ENCODE data around the gene ZNF547.
A peak's percentile ranks its signal among the peaks of the same experiment; 100 is the strongest.

The ZNF547 gene

DNA sequence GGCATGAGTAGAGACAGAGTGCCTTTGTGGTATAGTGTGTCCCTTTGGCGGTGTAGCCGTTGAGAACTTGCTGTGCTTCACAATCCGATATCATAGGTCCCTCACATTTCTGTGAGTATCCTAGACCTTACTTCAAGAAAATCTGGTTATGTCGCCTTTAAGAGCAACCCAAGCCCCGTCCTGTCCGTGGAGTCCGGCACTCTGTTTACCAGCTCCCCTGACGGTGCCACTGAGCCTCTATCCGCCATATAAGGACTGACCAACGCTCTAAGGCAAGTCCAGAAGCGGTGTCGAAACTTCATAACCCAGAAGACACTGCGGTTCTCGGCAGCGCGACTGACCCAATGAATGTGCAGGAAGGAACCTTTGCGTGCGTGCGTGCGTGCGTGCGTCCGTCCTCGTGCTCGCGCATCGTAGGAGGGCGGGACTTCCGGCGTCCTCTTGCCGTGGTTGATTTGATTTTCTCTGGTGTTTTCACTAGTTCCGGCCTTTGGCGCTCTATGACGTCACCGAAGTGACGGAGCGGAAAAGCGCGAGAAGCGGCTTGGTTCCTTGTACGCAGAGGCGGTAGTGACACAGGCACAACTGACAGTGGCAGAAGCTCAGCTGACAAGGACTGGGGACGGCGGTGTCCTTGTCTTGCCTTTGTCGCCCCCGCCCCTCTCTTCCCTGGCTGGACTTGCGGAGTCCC, at the start of gene ZNF547, which contains the start of gene TRAPPC2B:
Gene ZNF547 (plus strand): TSS at position 555 of the 691 bp plus-strand sequence. CDS start 5,005 bp downstream, outside the sequence.
Gene TRAPPC2B (plus strand): TSS at position 555 of the 691 bp plus-strand sequence. CDS start 1,283 bp downstream, outside the sequence.
- DNase-seq (ENCODE audit: low spot score): peak; percentile 96

DNA sequence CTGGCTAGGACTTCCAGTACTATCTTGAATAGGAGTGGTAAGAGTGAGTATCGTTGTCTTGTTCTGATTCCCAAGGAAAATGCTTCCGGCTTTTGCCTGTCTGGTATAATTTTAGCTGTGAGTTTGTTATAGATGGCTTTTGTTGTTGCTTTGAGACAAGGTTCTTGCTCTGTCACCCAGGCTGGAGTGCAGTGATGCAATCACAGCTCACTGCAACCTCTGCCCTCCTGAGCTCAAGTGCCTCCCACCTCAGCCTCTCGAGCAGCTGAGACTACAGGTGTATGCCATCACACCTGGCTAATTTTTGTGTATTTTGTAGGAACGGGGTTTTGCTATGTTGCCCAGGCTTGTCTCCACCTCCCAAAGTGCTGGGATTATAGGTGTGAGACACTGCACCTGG, 49.2 kb upstream of the ZNF547 start:
- DNase-seq (ENCODE audit: low spot score): no peak

- DNase-seq (ENCODE audit: low spot score): peak; percentile 48
These were observed 45.8 kb upstream of the ZNF547 start for GRCh38 chr19:57317503-57317902.

DNA sequence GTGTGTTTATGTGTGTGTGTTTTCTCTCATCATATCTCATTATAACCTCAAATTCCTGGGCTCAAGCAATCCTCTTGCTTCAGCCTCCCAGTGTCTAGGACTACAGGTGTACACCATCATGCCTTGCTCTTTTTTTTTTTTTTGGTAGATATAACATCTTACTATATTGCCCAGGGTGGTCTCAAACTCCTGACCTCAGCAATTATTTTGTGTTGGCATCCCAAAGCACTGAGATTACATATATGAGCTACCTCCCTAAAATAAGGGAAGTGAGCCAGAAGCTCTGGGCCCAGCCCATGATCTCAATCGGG, 43.5 kb upstream of the ZNF547 start:
- DNase-seq (ENCODE audit: low spot score): no peak

- peak; percentile 100 for DNase-seq (ENCODE audit: low spot score)
These were observed 42.9 kb upstream of the ZNF547 start, which contains the start of gene ZNF543 for GRCh38 chr19:57320180-57321084. ZNF543 (plus strand) TSS chr19:57320472; CDS start chr19:57320854, 382 bp downstream.

DNA sequence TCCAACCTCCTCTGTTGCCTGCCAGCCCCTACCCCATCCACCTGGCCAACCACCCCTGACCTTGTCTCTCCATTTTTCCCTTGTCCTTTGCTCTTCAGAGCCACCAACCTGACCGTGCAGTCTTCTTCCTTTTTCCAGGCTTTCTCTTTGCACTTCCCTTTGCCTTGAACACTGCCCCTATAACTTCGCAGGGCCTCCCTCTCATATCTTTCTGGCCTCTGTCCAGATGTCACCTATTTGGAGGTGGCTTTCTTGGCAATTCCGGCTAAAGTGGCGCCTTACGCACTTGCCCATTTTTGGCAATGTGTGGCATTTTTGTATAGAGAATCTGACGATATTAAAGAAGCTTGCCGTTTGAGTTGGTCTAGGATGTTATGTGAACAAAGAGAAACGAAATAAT, 42.2 kb upstream of the ZNF547 start:
- DNase-seq (ENCODE audit: low spot score): no peak

GRCh38 chr19:57321751-57322150, 41.6 kb upstream of the ZNF547 start:
- DNase-seq (ENCODE audit: low spot score): no peak

DNA sequence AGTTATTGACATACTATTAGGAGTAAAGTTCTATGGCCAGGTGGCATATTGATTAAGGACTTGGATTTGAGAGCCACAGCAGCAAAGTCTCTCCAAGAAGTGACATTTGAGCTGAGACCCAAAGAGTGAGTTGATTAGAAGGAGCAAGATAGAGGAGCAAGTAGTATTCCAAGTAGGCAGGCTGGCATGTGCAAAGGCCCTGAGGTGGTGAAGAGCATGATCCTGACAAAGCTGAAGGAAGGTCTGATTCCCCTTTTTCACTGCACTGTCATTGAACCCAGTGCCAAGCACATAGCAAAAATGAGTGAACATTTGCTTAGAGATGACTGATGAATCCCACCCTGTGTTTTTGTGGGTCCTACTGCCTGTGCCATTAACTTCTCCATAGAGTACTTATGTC, 38.4 kb upstream of the ZNF547 start:
- DNase-seq (ENCODE audit: low spot score): no peak

DNA sequence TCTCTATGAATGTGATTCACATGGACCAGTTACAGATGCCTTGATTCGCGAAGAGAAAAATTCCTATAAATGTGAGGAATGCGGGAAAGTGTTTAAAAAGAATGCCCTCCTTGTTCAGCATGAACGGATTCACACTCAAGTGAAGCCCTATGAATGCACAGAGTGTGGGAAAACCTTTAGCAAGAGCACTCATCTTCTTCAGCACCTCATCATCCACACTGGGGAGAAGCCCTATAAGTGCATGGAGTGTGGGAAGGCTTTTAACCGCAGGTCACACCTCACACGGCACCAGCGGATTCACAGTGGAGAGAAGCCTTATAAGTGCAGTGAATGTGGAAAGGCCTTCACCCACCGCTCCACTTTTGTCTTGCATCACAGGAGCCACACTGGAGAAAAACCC, 35.4 kb upstream of the ZNF547 start:
- no peak for DNase-seq (ENCODE audit: low spot score)

GRCh38 chr19:57334191-57334590, 29.2 kb upstream of the ZNF547 start:
- no peak for DNase-seq (ENCODE audit: low spot score)

DNA sequence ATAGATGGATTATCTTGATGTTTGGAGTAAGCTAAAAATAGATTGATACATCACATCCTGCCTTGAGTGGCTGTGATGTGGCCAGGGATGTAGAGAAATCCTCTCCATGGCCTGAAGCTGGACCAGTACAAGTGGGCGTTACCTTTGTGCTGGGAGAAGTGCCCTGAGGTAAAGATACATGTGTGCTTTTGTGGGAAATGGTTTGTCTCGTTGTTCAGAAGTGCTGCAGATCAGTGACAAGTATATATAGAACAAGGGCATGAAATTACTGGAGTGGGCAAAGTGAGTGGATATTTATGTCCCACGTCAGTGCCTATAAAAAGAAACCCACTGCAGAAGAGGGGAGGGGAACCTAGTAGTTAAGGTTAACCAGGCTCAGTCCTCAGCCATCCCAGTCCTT, 24.5 kb upstream of the ZNF547 start:
- DNase-seq (ENCODE audit: low spot score): no peak

GRCh38 chr19:57342582-57342981, 20.8 kb upstream of the ZNF547 start:
- DNase-seq (ENCODE audit: low spot score): no peak

GRCh38 chr19:57348136-57348535, 15.2 kb upstream of the ZNF547 start:
- DNase-seq (ENCODE audit: low spot score): no peak

- DNase-seq (ENCODE audit: low spot score): peak; percentile 99
These were observed 12.2 kb upstream of the ZNF547 start, which contains the start of gene ZNF304 for GRCh38 chr19:57350877-57351805. ZNF304 (plus strand) TSS chr19:57351271; CDS start chr19:57351665, 394 bp downstream.

GRCh38 chr19:57351867-57352266, 11.5 kb upstream of the ZNF547 start:
- DNase-seq (ENCODE audit: low spot score): no peak

GRCh38 chr19:57355916-57356315, 7.4 kb upstream of the ZNF547 start:
- DNase-seq (ENCODE audit: low spot score): no peak

GRCh38 chr19:57357406-57357805, 5.9 kb upstream of the ZNF547 start:
- DNase-seq (ENCODE audit: low spot score): no peak

DNA sequence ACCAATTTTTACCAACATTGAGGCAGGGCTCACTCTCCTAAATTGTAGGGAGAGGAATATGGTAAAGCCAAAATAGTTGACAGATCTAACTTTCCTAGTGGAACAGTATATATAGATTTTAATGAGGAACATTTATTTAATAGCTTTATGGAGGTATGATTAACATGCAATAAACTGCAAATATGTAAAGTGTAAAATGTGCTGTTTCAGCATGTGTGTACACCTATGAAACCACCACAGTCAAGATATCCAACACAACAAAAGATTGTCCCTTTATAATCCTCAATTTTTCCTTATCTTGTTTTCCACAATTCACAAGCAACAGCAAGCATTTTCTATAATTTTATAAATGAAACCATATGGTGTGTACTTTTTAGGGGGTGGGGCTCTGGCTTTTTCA, 4.1 kb upstream of the ZNF547 start:
- DNase-seq (ENCODE audit: low spot score): no peak

DNA sequence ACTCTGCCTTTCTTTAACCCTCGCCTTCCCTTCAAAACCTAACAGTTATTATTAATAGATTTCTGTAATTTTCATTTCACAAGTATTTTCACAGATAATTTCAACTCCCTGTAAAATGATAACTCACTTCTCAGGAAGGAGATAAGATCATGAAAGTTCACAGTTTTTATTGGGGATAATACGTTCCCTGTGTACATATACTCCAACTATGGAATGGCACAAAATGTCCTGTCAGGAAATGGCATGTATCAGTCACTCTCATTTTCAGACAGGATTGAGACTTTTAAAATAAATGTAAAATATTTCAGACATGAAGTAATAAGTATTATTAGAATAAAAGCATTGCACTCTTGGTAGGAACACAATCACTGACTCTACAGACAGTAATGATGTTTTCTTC, 932 bp upstream of the ZNF547 start:
- no peak for DNase-seq (ENCODE audit: low spot score)

- no peak for DNase-seq (ENCODE audit: low spot score)
These were observed 384 bp downstream of the ZNF547 start for GRCh38 chr19:57363688-57364181.

GRCh38 chr19:57366776-57367175, 3.4 kb downstream of the ZNF547 start:
- no peak for DNase-seq (ENCODE audit: low spot score)

- no peak for DNase-seq (ENCODE audit: low spot score)
These were observed 10.8 kb downstream of the ZNF547 start for GRCh38 chr19:57374179-57374578.

Data from iPS-NIHi11 (cell line).